ENCODE data around the gene TRABD. TPM values are rescaled to one million over a fixed set of nuclear protein-coding genes. Genes with fewer than 3 reads are reported as not detected.

The TRABD gene
- total RNA-seq, 1 donor = 44.0 TPM

DNA sequence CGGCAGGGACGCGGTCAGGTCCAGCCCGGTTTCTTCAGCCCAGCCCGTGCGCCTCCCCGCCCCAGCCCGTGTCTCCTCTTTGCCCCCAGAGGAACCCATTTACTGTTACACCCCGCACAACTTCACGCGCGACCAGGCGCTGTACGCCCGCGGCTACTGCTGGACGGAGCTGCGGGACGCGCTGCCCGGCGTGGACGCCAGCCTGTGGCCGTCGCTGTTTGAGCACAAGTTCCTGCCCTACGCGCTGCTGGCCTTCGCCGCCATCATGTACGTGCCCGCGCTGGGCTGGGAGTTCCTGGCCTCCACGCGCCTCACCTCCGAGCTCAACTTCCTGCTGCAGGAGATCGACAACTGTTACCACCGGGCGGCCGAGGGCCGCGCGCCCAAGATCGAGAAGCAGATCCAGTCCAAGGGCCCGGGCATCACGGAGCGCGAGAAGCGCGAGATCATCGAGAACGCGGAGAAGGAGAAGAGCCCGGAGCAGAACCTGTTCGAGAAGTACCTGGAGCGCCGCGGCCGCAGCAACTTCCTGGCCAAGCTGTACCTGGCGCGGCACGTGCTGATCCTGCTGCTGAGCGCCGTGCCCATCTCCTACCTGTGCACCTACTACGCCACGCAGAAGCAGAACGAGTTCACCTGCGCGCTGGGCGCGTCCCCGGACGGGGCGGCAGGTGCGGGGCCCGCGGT, 8.7 kb upstream of the TRABD start:
- Histone ChIP-seq H3K4me1 (ENCODE audit: insufficient read depth, low read length) (peaks cover 8% of the 10 kb centered on the region), H3K4me3 (ENCODE audit: low read length) (no peak overlapping the region), H3K9me3 (ENCODE audit: low read depth, low read length) (no peaks in the 10 kb centered on the region), H3K27me3 (ENCODE audit: insufficient read depth, low read length) (no peaks in the 10 kb centered on the region)

DNA sequence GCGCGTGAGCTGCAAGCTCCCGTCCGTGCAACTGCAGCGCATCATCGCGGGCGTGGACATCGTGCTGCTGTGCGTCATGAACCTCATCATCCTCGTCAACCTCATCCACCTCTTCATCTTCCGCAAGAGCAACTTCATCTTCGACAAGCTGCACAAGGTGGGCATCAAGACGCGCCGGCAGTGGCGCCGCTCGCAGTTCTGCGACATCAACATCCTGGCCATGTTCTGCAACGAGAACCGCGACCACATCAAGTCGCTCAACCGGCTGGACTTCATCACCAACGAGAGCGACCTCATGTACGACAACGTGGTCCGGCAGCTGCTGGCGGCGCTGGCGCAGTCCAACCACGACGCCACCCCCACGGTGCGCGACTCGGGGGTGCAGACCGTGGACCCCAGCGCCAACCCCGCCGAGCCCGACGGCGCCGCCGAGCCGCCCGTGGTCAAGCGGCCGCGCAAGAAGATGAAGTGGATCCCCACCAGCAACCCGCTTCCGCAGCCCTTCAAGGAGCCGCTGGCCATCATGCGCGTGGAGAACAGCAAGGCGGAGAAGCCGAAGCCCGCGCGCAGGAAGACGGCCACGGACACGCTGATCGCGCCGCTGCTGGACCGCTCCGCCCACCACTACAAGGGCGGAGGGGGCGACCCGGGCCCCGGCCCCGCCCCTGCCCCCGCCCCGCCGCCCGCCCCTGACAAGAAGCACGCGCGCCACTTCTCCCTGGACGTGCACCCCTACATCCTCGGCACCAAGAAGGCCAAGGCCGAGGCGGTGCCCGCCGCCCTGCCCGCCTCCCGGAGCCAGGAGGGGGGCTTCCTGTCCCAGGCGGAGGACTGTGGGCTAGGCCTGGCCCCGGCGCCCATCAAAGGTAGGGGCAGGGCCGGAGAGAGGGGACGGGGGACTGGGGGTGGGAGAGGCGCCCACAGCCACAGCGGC, 7.9 kb upstream of the TRABD start:
- no peaks in the 10 kb centered on the region for H3K9me3 ChIP-seq (ENCODE audit: low read depth, low read length)
- no peaks in the 10 kb centered on the region for H3K27me3 ChIP-seq (ENCODE audit: insufficient read depth, low read length)
- H3K4me3 ChIP-seq (ENCODE audit: low read length) = no peak overlapping the region
- H3K4me1 ChIP-seq (ENCODE audit: insufficient read depth, low read length) = peaks cover 8% of the 10 kb centered on the region

DNA sequence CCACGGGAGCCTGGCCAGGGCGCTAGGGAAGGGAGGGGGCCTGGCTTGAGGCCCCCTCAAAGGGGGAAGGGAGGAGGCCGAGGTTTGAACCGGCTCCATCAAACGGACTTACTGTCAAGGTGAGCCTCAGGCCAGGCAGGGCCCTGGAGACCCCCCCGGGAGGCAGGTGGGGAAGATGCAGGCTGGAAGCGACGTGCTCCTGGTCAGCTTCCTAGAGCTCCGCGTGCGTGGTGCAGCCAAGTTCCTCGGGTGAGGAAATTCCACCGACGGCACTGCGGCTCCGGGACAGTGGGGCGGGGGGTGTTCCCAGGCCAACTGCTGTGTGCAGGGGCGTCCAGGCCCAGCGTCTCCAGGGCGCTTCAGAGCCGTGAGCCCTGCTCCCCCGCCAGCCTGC, 7.2 kb upstream of the TRABD start:
- Histone ChIP-seq H3K4me1 (ENCODE audit: insufficient read depth, low read length) (peaks cover 3% of the 10 kb centered on the region), H3K27me3 (ENCODE audit: insufficient read depth, low read length) (no peaks in the 10 kb centered on the region), H3K9me3 (ENCODE audit: low read depth, low read length) (no peaks in the 10 kb centered on the region), H3K4me3 (ENCODE audit: low read length) (no peak overlapping the region)

DNA sequence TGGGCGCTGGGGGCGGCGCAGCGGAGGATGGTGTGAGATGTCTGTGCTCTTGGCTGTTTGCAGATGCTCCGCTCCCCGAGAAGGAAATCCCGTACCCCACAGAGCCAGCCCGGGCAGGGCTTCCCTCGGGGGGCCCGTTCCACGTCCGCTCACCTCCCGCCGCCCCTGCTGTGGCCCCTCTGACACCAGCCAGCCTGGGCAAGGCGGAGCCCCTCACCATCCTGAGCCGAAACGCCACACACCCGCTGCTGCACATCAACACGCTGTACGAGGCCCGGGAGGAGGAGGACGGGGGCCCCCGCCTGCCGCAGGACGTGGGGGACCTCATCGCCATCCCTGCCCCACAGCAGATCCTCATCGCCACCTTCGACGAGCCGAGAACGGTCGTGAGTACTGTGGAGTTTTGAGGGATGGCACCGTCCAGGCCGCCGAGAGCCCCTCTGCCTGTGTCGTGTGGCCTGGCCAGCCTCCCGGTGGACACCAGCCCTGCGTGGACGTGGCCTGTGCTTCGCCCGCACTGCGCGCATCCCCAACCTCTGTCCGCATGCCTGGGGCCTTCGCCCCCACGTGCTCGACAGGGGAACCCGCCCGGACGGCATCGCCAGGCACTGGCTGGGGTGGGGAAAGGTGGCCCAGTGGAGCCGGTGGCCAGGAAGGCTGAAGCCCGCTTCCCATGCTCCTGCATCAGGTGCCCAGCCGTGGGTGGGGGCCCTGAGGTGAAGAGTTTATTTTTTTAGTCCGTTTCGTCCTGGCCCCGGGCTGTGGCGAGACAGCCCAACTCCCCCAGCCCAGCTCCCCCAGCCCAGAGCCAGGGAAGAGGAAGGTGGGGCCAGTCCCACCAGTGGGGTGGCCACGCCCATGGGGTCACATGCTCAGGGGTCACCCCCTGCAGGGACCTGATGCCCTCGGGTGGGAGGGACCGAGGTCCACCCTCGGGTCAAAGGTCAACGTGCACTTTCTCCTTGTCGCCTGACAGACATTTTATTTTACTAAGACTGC, 6.5 kb upstream of the TRABD start:
- no peaks in the 10 kb centered on the region for H3K9me3 ChIP-seq (ENCODE audit: low read depth, low read length)
- no peak overlapping the region for H3K4me3 ChIP-seq (ENCODE audit: low read length)
- H3K4me1 ChIP-seq (ENCODE audit: insufficient read depth, low read length) = peaks cover 8% of the 10 kb centered on the region
- H3K27me3 ChIP-seq (ENCODE audit: insufficient read depth, low read length) = no peaks in the 10 kb centered on the region

DNA sequence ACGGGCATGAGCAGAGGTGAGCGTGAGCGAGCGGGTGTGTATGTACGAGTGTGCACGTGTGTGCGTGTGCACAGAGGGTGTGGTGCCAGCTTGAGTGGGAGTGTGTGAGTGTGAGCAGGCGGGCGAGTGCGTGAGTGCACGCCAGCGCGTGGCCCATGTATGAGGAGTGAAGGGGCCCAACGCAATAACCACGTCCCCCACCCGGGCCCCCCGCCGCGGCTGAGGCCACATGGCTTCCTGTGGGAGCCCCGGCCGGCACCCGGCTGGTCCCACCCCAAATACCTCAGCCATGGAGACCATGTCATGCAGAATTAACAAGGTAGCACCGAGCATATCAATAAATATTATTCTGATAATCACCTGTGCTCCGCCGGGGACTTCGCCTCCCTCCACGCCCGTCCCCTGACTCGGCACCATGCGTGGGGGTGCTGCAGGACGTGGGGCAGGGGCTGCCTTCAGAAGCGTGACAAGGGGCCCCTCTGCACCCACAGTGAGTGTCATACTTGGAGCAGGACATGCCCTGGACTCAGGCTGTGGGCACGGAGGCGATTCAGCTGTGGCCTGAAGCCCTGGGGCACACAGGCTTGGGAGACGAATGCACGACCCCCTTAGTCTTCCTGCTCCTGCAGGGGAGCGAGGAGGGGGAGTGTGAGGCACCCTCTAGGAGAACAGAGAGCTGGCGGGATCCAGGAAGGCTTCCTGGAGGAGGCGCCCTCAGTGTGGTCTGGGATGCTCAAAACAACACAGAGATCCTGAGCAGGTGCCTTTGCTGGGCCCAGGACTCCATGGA, 5.6 kb upstream of the TRABD start:
- Histone ChIP-seq H3K27me3 (ENCODE audit: insufficient read depth, low read length) (no peaks in the 10 kb centered on the region), H3K4me3 (ENCODE audit: low read length) (no peak overlapping the region), H3K9me3 (ENCODE audit: low read depth, low read length) (no peaks in the 10 kb centered on the region), H3K4me1 (ENCODE audit: insufficient read depth, low read length) (peaks cover 18% of the 10 kb centered on the region)

DNA sequence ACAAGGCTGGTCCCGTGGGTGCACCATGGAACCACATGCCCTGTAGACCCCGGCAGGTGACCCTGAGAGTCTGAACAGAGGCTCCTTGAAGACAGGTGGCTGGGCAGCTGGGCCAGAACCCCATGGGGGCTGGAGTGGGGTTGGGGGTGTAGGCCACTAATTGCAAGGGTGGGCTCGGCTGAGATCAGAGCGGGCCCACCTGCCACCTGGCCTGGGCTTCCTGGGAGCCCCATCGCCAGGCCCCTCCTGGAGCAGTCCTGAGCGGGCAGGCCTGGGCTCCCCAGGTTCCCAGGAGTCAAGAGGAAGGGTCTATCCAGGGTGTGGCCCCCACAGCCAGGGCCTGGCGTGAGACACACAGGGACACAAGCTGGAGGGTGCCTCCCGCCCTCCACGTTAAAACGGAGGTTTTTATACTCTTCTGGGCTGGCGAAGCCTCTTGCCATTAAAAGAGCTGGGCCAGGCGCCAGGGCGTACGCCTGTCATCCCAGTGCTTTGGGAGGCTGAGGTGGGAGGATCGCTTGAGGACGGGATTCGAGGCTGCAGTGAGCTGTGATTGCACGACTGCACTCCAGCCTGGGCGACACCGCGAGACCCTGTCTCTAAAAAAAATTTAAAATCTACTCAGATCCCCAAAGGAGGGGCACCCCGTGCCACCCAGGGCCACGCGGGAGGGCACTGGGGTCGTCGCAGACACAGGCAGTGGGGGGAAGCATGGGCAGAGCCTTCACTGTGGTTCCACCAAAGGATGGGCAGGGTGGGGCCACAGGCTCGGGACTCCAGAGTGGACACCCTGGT, 4.8 kb upstream of the TRABD start:
- Histone ChIP-seq H3K27me3 (ENCODE audit: insufficient read depth, low read length) (no peaks in the 10 kb centered on the region), H3K4me3 (ENCODE audit: low read length) (no peak overlapping the region), H3K4me1 (ENCODE audit: insufficient read depth, low read length) (peaks cover 21% of the 10 kb centered on the region), H3K9me3 (ENCODE audit: low read depth, low read length) (no peaks in the 10 kb centered on the region)

DNA sequence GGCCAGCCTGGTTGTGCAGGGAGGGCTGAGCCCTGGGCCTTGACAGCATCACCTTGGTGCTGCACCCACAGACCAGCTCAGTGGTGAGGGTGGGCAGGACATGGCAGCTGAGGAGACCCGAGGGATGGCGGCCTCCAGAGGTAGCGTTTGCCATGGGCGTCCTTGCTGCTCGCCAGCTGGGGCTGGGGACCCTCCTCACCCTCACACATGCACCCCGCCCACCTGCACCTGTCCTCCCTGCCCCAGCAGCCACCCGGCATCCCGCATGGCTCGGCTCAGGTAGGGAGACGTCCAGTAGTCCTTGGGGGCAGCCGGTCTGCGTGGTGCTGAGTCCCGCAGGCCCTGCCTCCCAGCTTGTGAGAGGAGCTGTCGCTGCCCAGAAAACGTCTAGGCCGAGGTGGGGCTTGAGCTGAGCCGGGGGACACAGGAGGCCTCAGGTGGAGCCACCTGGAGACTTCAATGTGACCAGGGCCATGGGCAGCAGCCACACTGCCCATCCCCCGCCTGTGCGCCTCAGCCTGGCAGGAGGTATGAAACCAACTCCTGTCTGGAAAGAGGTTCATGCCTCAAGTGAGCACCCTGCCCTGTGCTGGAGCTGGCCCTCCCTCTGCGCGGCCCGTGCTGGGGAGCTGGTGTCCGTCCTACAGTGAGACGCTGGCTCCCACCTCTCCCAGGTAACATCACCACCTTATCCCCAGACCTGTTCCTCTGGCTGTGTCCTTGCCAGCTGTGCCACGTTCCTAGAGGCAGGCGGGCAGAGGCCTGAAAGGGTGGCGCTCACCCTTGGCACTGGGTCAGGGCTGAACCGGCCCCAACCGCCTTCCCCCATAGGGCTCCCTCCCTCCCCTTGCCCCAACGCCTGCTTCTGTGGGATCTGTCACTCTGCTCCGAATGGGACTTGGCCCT, 3.3 kb upstream of the TRABD start:
- Histone ChIP-seq H3K4me1 (ENCODE audit: insufficient read depth, low read length) (peaks cover 32% of the 10 kb centered on the region), H3K27me3 (ENCODE audit: insufficient read depth, low read length) (no peaks in the 10 kb centered on the region), H3K4me3 (ENCODE audit: low read length) (no peak overlapping the region), H3K9me3 (ENCODE audit: low read depth, low read length) (no peaks in the 10 kb centered on the region)

- H3K4me1 ChIP-seq (ENCODE audit: insufficient read depth, low read length) = peaks cover 41% of the 10 kb centered on the region
- H3K27me3 ChIP-seq (ENCODE audit: insufficient read depth, low read length) = no peaks in the 10 kb centered on the region
- H3K9me3 ChIP-seq (ENCODE audit: low read depth, low read length) = no peaks in the 10 kb centered on the region
- H3K4me3 ChIP-seq (ENCODE audit: low read length) = no peak overlapping the region
Observed at GRCh38 chr22:50183141-50183971, 2.4 kb upstream of the TRABD start.

GRCh38 chr22:50184004-50184901, 1.5 kb upstream of the TRABD start:
- no peaks in the 10 kb centered on the region for H3K27me3 ChIP-seq (ENCODE audit: insufficient read depth, low read length)
- no peak overlapping the region for H3K4me3 ChIP-seq (ENCODE audit: low read length)
- H3K9me3 ChIP-seq (ENCODE audit: low read depth, low read length) = no peaks in the 10 kb centered on the region
- H3K4me1 ChIP-seq (ENCODE audit: insufficient read depth, low read length) = peaks cover 50% of the 10 kb centered on the region

- H3K4me3 ChIP-seq (ENCODE audit: low read length) = peak overlapping the region; percentile 44
- H3K27me3 ChIP-seq (ENCODE audit: insufficient read depth, low read length) = no peaks in the 10 kb centered on the region
- H3K4me1 ChIP-seq (ENCODE audit: insufficient read depth, low read length) = peaks cover 57% of the 10 kb centered on the region
- H3K9me3 ChIP-seq (ENCODE audit: low read depth, low read length) = no peaks in the 10 kb centered on the region
Observed at GRCh38 chr22:50184902-50185374, 775 bp upstream of the TRABD start.

DNA sequence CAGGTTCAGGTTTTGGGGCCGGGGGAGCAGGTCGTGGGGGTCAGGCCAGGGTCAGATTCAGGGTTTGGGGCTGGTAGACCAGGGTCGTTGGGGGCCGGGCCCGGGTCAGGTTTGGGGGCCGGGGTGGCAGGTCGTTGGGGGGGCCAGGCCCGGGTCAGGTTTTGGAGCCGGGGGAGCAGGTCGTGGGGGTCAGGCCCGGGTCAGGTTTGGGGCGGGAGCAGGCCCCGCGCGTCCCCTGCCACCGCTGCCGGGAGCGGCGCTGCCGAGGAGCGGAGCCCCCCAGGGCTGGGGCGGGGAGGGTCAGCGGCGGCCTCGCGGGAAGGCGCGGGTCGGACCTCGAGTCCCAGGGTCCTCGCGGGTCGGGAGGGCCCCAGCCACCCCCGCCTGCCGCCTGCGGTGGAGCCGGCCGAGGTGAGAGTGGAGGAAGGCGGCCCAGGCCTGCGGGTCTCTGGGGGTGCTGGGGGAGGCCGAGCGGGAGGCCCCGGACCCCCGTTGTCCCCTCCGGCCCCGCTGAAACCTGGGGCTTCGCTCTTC, 535 bp downstream of the TRABD start:
- Histone ChIP-seq H3K4me1 (ENCODE audit: insufficient read depth, low read length) (peaks cover 70% of the 10 kb centered on the region), H3K4me3 (ENCODE audit: low read length) (peak overlapping the region; percentile 48), H3K27me3 (ENCODE audit: insufficient read depth, low read length) (no peaks in the 10 kb centered on the region), H3K9me3 (ENCODE audit: low read depth, low read length) (no peaks in the 10 kb centered on the region)

All from mononuclear cell (primary cell).